Calu3 (cell line): ENCODE data around the gene MINDY4. TPM values are rescaled to one million over a fixed set of nuclear protein-coding genes. Genes with fewer than 3 reads are reported as not detected.

Experiments
- BruUV-seq: library from RNA; stranded (reverse); fragments of 400-500 nt; replicated peaks from 2 replicates; lab custom pipeline; 2021; lab: Mats Ljungman, UMichigan
- CTCF ChIA-PET: fragments of 300-600 bp; sonication (Branson Sonifier 250); formaldehyde crosslinking; loops from one replicate; lab custom pipeline; 2022; ENCODE audit warnings: antibody characterized with exemption; lab: Charles Lee
- DNase-seq: peaks from one replicate; pipeline ENCODE4 v3.0.0; 2022
- H3K27ac Mint-ChIP-seq: one replicate; pipeline ENCODE4 v1.8.0; 2022; ENCODE audit warnings: mixed read lengths; ENCODE audit not compliant: unreplicated experiment
- H3K27me3 Mint-ChIP-seq: one replicate; pipeline ENCODE4 v1.8.0; 2022; ENCODE audit warnings: mixed read lengths; ENCODE audit not compliant: unreplicated experiment
- H3K36me3 Mint-ChIP-seq: one replicate; pipeline ENCODE4 v1.8.0; 2022; ENCODE audit warnings: mild to moderate bottlenecking, moderate library complexity, mixed read lengths; ENCODE audit not compliant: insufficient read depth, unreplicated experiment
- H3K4me1 Mint-ChIP-seq: one replicate; pipeline ENCODE4 v1.8.0; 2022; ENCODE audit warnings: mild to moderate bottlenecking, low read depth, mixed read lengths; ENCODE audit not compliant: unreplicated experiment
- H3K4me3 Mint-ChIP-seq: one replicate; pipeline ENCODE4 v1.8.0; 2022; ENCODE audit warnings: mild to moderate bottlenecking, low read depth, moderate library complexity, mixed read lengths; ENCODE audit not compliant: unreplicated experiment
- H3K9me3 Mint-ChIP-seq: one replicate; pipeline ENCODE4 v1.8.0; 2022; ENCODE audit warnings: low read depth, mixed read lengths; ENCODE audit not compliant: unreplicated experiment
- intact Hi-C: fragments of 100-400 bp; cut with micrococcal nuclease; formaldehyde crosslinking; loops from one replicate; pipeline ENCODE4 v1.10.0; 2022; ENCODE audit not compliant: unreplicated experiment
- total RNA-seq: library from RNA; stranded (reverse); gene quantifications from 2 replicates; pipeline ENCODE4 v1.2.3, GENCODE V29; 2022
- TF ChIP-seq, protein P1 (sequence below): fragments of 200-600 bp; IDR thresholded peaks from one replicate; pipeline ENCODE4 v1.8.0; 2022; ENCODE audit warnings: antibody characterized with exemption; ENCODE audit not compliant: unreplicated experiment

MINDY4 gene
- total RNA-seq, 1 experiment from 2014 or later, result 12.4 TPM

GRCh38 chr7:30750010-30750409 is 21.2 kb upstream of the MINDY4 start:
- no peak for DNase-seq
- H3K27ac Mint-ChIP-seq, result no peak overlapping the region
- CTCF ChIA-PET, result interaction anchor here (0.6 to 1.4 kb wide), 4 partner anchors 10 to 235 kb away, joined by 3 to 4 read pairs (median 3); no protein-coding TSS in a partner anchor
- BruUV-seq, result no TSS peak
- H3K36me3 Mint-ChIP-seq, result no peaks in the 10 kb centered on the region
- H3K4me1 Mint-ChIP-seq, result no peaks in the 10 kb centered on the region
- H3K27me3 Mint-ChIP-seq, result peaks cover 54% of the 10 kb centered on the region
- intact Hi-C loops, result no loop called here
- TF ChIP-seq, protein P1, sequence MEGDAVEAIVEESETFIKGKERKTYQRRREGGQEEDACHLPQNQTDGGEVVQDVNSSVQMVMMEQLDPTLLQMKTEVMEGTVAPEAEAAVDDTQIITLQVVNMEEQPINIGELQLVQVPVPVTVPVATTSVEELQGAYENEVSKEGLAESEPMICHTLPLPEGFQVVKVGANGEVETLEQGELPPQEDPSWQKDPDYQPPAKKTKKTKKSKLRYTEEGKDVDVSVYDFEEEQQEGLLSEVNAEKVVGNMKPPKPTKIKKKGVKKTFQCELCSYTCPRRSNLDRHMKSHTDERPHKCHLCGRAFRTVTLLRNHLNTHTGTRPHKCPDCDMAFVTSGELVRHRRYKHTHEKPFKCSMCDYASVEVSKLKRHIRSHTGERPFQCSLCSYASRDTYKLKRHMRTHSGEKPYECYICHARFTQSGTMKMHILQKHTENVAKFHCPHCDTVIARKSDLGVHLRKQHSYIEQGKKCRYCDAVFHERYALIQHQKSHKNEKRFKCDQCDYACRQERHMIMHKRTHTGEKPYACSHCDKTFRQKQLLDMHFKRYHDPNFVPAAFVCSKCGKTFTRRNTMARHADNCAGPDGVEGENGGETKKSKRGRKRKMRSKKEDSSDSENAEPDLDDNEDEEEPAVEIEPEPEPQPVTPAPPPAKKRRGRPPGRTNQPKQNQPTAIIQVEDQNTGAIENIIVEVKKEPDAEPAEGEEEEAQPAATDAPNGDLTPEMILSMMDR, result no peak
- no peak overlapping the region for H3K4me3 Mint-ChIP-seq
- H3K9me3 Mint-ChIP-seq, result no peaks in the 10 kb centered on the region

DNA sequence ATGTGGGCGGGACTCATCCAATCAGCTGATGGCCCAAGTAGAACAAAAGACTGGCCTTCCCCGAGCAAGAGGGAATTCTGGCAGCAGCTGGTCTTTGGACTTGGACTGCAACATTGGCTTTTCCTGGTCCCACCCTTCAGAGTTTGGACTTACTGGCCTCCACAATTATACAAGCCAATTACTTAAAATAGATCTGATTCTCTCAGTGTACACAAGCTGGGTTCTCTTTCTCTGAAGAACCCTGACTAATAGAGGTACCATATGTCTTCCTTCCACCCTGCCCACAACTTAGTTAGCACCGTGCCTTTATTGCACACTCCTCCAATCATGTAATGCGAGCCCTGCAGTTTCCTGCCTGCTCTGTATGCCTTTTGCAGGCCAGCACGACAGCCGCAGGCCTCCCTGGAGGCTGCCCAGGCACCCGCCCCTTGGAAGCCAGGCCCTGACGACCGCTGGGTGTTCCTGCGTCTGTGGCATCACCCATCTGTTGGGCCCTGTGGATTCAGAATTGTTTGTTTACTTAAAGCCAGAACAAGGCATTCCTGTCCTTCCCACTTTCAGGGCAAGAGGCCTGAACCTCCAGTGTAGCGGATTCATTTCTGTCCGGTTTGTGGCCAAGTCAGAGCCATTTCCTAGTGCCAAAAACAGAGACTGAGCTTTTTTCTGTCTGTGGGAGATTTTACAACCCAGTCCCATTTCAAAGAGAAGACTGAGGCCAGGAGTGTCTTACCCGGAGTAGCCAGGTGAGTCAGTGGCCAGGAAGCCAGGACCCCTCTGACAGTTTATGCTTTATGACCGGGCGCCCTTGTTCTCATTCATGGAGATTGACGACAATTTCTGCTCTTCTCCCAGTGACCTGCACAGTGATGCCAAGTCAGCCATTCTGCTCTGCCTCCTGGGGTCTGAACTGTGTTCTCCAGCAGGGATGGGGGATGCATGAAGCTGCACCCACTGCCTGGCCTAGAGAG is 20.2 kb upstream of the MINDY4 start:
- H3K4me3 Mint-ChIP-seq, result no peak overlapping the region
- H3K36me3 Mint-ChIP-seq, result no peaks in the 10 kb centered on the region
- CTCF ChIA-PET, result interaction anchor here (0.7 to 1.4 kb wide), 3 partner anchors 11 to 235 kb away, joined by 3 to 4 read pairs (median 3); no protein-coding TSS in a partner anchor
- H3K27me3 Mint-ChIP-seq, result peaks cover 46% of the 10 kb centered on the region
- H3K27ac Mint-ChIP-seq, result no peak overlapping the region
- no peaks in the 10 kb centered on the region for H3K9me3 Mint-ChIP-seq
- no peaks in the 10 kb centered on the region for H3K4me1 Mint-ChIP-seq
- TF ChIP-seq, protein P1, result no peak
- DNase-seq, result no peak
- no TSS peak for BruUV-seq
- intact Hi-C loops, result no loop called here

GRCh38 chr7:30751696-30752273 is 19.4 kb upstream of the MINDY4 start, which contains the start of gene INMT:
Gene INMT, plus strand, starts transcription at chr7:30752135. Its CDS starts 16 bp downstream, at chr7:30752151.
- Mint-ChIP-seq H3K4me3 (no peak within 1 kb of the TSS), H3K4me1 (no peaks in the 10 kb centered on the region), H3K36me3 (no peaks in the 10 kb centered on the region), H3K27ac (no peak within 1 kb of the TSS), H3K27me3 (peaks cover 47% of the 10 kb centered on the region), H3K9me3 (no peaks in the 10 kb centered on the region)
- TF ChIP-seq, protein P1, result no peak
- DNase-seq, result no peak
- no TSS peak for BruUV-seq
- intact Hi-C loops, result no loop called here
- CTCF ChIA-PET, result no interaction called here

DNA sequence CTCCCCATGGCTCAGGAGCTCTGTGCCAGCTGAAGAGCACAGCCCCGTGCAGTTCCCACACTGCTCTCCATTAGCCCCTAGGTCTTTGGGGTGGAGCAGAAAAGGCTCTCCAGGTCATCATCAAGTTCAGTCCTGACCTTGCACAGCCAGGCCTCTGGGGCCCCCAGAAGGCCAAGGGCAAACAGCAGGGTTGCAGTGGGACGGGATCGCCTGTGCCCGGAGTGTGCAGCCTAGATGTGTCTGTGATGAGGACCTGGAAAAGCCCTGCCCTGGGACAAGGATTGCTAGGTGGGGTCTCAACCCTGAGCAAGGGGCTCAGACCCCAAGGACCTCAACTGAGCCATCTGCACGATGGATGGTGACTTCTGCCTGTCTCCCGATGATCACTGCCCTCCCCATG is 18.7 kb upstream of the MINDY4 start:
- TF ChIP-seq, protein P1, result no peak
- no peaks in the 10 kb centered on the region for H3K4me1 Mint-ChIP-seq
- no peak overlapping the region for H3K4me3 Mint-ChIP-seq
- no peaks in the 10 kb centered on the region for H3K36me3 Mint-ChIP-seq
- CTCF ChIA-PET, result no interaction called here
- no peak for DNase-seq
- H3K27me3 Mint-ChIP-seq, result peaks cover 54% of the 10 kb centered on the region
- H3K9me3 Mint-ChIP-seq, result no peaks in the 10 kb centered on the region
- no TSS peak for BruUV-seq
- H3K27ac Mint-ChIP-seq, result no peak overlapping the region
- intact Hi-C loops, result no loop called here
